GM13977 (cell line): ENCODE data around the gene APH1B.

Source experiments
- DNase-seq: peaks from one replicate; pipeline ENCODE4 v3.0.0; 2012; ENCODE audit warnings: low spot score
- in situ Hi-C: fragments of 300-500 bp; cut with MboI; formaldehyde crosslinking; loops from one replicate; pipeline ENCODE4 v1.12.0; 2022; ENCODE audit warnings: low sequenced_read_pairs, low pct_unique_long_range_greater_than_20kb, mixed read lengths, inconsistent platforms; ENCODE audit not compliant: unreplicated experiment
- TF ChIP-seq, protein P1 (sequence below): IDR thresholded peaks from 2 replicates; pipeline ENCODE4 v1.5.1; 2012; ENCODE audit warnings: mild to moderate bottlenecking, control low read depth; ENCODE audit not compliant: insufficient read depth; ENCODE audit errors: extremely low read depth, missing control alignments

APH1B gene

DNA sequence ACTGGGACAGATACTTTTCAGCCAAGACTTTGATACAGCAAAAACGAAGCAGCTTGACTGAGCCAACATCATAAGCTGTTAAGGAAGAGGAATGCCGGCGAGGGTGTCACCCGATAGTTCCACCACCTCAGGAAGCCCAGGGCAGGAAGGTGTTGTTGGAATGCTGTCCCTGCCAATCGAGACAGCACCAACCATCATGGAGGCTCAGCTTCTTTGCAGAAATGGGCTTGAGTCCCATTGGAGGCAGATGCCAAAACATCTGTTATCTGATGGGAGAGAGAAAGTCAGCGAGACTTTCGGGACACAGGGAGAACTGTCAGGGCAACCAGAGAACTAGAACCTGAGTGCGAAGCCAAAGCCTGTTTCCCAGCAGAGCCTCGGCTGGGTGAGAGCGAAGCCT, 53.5 kb downstream of the APH1B start:
- TF ChIP-seq, protein P1, sequence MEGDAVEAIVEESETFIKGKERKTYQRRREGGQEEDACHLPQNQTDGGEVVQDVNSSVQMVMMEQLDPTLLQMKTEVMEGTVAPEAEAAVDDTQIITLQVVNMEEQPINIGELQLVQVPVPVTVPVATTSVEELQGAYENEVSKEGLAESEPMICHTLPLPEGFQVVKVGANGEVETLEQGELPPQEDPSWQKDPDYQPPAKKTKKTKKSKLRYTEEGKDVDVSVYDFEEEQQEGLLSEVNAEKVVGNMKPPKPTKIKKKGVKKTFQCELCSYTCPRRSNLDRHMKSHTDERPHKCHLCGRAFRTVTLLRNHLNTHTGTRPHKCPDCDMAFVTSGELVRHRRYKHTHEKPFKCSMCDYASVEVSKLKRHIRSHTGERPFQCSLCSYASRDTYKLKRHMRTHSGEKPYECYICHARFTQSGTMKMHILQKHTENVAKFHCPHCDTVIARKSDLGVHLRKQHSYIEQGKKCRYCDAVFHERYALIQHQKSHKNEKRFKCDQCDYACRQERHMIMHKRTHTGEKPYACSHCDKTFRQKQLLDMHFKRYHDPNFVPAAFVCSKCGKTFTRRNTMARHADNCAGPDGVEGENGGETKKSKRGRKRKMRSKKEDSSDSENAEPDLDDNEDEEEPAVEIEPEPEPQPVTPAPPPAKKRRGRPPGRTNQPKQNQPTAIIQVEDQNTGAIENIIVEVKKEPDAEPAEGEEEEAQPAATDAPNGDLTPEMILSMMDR = no peak
- in situ Hi-C loops = no loop called here
- DNase-seq = no peak

DNA sequence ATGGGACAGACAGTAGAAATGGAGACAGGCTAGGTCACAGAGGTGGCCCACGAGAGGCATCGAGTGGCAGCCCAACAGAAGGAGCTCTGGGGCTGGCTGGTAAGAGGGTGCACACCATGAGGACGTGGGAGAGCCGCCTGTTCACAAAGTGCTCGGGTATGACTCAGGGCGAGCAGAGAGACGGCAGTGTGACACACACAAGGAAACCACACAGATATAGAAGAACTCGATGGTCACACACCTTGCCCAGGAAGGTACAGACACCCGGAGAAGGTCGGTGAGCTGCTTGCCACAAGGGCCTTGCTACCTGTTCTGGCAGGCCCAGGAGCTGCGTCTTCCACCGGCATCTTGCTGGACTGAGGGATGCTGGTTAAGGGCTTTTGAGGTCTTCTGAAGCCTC, 54.1 kb downstream of the APH1B start:
- TF ChIP-seq, protein P1 = no peak
- no peak for DNase-seq
- in situ Hi-C loops = no loop called here

DNA sequence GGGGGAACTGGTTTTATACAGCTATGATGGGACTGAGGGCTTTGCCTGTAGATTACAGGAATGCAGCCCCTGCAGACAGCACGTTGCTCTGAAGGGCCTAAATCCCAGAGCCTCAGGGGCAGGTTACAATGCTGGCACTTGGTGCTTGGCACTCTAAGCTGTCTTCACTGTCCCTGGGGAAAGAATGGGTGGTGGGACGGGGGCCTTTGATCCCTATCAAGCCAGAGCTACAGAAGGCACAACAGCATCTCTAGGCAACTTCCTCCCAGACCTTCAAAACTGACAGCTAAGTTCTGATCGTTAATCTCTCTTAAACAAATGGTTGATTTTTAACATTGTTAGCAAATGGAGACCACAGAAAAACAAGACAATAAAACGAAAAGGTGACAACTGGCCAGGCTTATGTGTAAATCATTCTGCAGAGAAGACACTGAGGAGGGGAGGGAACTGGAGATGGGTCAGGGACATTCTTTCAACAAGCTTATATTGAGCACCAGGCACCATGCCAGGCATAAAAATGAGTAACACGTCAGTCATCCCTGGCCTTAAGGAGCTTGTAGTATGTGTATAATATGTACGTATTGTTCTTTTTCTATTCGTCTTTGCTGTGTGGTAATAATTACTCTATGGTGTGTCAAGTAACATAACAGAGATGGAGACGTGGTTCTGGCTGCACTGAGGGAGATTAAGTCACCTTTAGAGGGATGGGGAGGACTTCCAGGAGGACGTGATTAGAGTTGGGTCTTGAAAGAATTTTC, 55.1 kb downstream of the APH1B start:
- no peak for DNase-seq
- in situ Hi-C loops = no loop called here
- TF ChIP-seq, protein P1 = no peak

DNA sequence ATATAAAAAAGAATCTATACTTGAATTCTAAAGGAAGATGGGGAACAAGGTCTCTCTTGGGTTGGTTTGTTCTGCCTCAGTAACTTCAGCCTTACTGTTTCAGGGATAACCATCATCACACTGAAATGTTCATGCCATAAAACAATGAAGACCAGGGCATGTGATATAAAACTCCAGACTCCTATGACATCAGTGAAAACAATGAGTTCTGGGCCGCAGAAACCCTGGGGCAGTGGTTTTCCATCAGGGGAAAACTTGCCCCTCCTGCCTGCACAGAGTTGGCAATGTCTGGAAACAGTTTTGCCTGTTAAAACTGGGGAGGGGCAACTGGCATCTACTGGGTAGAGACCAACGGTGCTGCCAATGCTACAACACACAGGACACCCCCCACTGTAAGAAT, 57.4 kb downstream of the APH1B start:
- in situ Hi-C loops = no loop called here
- no peak for DNase-seq
- TF ChIP-seq, protein P1 = no peak

DNA sequence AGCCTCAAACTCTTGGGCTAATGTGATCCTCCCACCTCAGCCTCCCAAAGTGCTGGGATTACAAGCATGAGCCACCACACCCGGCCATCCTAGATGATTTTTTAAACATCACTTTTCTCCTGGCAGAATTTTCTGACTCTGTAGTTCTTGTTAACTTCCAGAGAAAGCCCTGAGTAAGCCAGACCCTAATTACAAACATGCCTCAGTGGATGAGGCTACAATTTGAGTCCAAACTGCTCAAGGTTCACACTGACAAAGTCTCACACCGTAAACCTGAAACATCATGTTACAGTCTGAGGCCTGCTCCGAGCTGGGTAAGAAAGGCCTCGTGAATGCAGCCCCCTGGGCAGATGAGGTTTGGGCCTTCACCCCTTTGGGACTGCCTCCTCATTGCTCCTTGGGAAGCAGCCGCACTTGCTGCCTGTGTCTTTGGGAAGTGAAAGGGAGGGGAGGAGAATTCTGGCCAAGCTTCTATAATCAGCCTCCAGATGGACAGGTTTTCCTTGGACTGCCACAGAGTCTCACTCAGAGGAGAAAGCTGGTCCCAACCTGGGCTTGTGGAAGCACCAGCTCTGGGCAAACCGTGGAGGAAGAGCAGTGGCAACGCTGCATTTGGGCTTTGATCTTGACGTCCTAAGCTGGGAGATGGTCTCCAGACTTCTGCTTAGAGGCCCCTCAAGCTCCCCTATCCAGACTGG, 58.3 kb downstream of the APH1B start:
- DNase-seq = no peak
- TF ChIP-seq, protein P1 = no peak
- in situ Hi-C loops = no loop called here

DNA sequence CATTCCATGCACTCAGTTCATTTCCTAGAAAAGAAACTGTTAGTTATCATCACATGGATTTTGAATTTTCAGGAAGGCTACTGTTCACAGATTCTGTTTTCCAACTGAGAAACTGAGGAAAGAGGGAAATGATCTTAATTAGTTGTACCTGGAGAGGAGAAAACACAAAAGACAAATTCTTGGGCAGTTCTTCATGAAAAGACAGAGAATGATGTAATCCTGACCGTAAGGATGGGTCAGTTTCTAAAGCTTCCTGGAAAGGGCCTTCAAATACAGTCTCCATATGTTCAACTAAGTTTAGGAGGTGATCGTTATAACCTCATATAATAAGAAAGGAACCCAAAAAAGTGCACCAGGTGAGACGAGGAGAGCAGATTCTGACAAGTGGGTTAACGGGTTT, 59.6 kb downstream of the APH1B start:
- TF ChIP-seq, protein P1 = no peak
- in situ Hi-C loops = no loop called here
- no peak for DNase-seq
